OCI-LY1 (cell line): ENCODE results near the gene SHC3.
"Not testable (repeated sequence)": the region's sequence is repeated elsewhere in the genome, so short reads cannot be mapped to it uniquely, and the experiment has no call there.

Source experiments
- H2AFZ ChIP-seq: fragments of 200-600 bp; sonication (generic), shearing (Covaris generic); 2 replicates; pipeline ENCODE4 v1.6.0; 2014; ENCODE audit warnings: antibody characterized with exemption, mild to moderate bottlenecking, low read length
- H3F3A ChIP-seq: fragments of 200-600 bp; sonication (generic), shearing (Covaris generic); 2 replicates; pipeline ENCODE4 v1.6.0; 2014; ENCODE audit warnings: mild to moderate bottlenecking, antibody characterized with exemption, low read length, moderate library complexity; ENCODE audit not compliant: insufficient read depth
- H3K27ac ChIP-seq: fragments of 200-600 bp; sonication (generic); 2 replicates; pipeline ENCODE4 v1.5.1; 2014; ENCODE audit warnings: low read length, mixed run types, mild to moderate bottlenecking, low read depth; ENCODE audit not compliant: poor library complexity, severe bottlenecking
- H3K27me3 ChIP-seq: fragments of 200-600 bp; sonication (generic); 2 replicates; pipeline ENCODE4 v1.6.0; 2014; ENCODE audit warnings: antibody characterized with exemption, mild to moderate bottlenecking, low read length, moderate library complexity; ENCODE audit not compliant: insufficient read depth
- H3K36me3 ChIP-seq: fragments of 200-600 bp; sonication (generic); 2 replicates; pipeline ENCODE4 v1.6.1; 2014; ENCODE audit warnings: mild to moderate bottlenecking, antibody characterized with exemption, low read length, moderate library complexity, mixed read lengths; ENCODE audit not compliant: insufficient read depth
- H3K4me1 ChIP-seq: fragments of 200-600 bp; sonication (generic); 2 replicates; pipeline ENCODE4 v1.5.1; 2014; ENCODE audit warnings: mild to moderate bottlenecking, low read length, moderate library complexity; ENCODE audit not compliant: insufficient read depth, severe bottlenecking
- H3K4me2 ChIP-seq: fragments of 200-600 bp; sonication (generic), shearing (Covaris generic); 2 replicates; pipeline ENCODE4 v1.6.1; 2014; ENCODE audit warnings: low read length
- H3K4me3 ChIP-seq: fragments of 200-600 bp; sonication (generic); 2 replicates; pipeline ENCODE4 v1.5.1; 2014; ENCODE audit warnings: low read length, low read depth, mild to moderate bottlenecking, mixed read lengths; ENCODE audit not compliant: poor library complexity, severe bottlenecking
- H3K79me2 ChIP-seq: fragments of 200-600 bp; shearing (Covaris generic); 2 replicates; pipeline ENCODE4 v1.6.1; 2016; ENCODE audit warnings: mixed run types, low read length, mixed read lengths; ENCODE audit not compliant: insufficient read depth
- H3K9ac ChIP-seq: fragments of 200-600 bp; sonication (generic), shearing (Covaris generic); 2 replicates; pipeline ENCODE4 v1.6.1; 2014; ENCODE audit warnings: mild to moderate bottlenecking, low read length, mixed read lengths
- H3K9me2 ChIP-seq: fragments of 200-600 bp; sonication (generic), shearing (Covaris generic); 2 replicates; pipeline ENCODE4 v1.6.1; 2014; ENCODE audit warnings: low read depth, mild to moderate bottlenecking, low read length, mixed read lengths
- H3K9me3 ChIP-seq: fragments of 200-600 bp; shearing (Covaris generic); 2 replicates; pipeline ENCODE4 v1.6.1; 2014; ENCODE audit warnings: low read length, mixed read lengths
- H4K20me1 ChIP-seq: fragments of 200-600 bp; sonication (generic), shearing (Covaris generic); 2 replicates; pipeline ENCODE4 v1.6.0; 2016; ENCODE audit warnings: mild to moderate bottlenecking, low read length; ENCODE audit not compliant: insufficient read depth
- CTCF ChIP-seq: fragments of 200-600 bp; sonication (generic), shearing (Covaris generic); IDR thresholded peaks from 2 replicates; pipeline ENCODE4 v1.5.1; 2017; ENCODE audit warnings: mild to moderate bottlenecking, antibody characterized with exemption, low read length, moderate library complexity, mixed read lengths
- EZH2 ChIP-seq: fragments of 200-600 bp; sonication (generic), shearing (Covaris generic); IDR thresholded peaks from 2 replicates; pipeline ENCODE4 v1.8.0; 2017; ENCODE audit warnings: borderline replicate concordance, mixed run types, mild to moderate bottlenecking, antibody characterized with exemption, low read length, moderate library complexity, mixed read lengths

The SHC3 gene

GRCh38 chr9:89213396-89213880 lies 34.8 kb upstream of the SHC3 start:
- H3K9ac ChIP-seq: no peak overlapping the region
- H3K4me2 ChIP-seq: no peak overlapping the region
- H3K27ac ChIP-seq: no peak overlapping the region
- no peaks in the 10 kb centered on the region for H3K9me3 ChIP-seq
- no peak overlapping the region for H2AFZ ChIP-seq
- H3F3A ChIP-seq: no peaks in the 10 kb centered on the region
- TF ChIP-seq CTCF (no peak), EZH2 (no peak)
- H3K79me2 ChIP-seq: no peaks in the 10 kb centered on the region
- no peaks in the 10 kb centered on the region for H3K9me2 ChIP-seq
- H3K4me3 ChIP-seq: no peak overlapping the region
- H3K36me3 ChIP-seq: no peaks in the 10 kb centered on the region
- H3K27me3 ChIP-seq: no peaks in the 10 kb centered on the region
- no peaks in the 10 kb centered on the region for H3K4me1 ChIP-seq
- no peaks in the 10 kb centered on the region for H4K20me1 ChIP-seq

GRCh38 chr9:89212171-89212570 lies 33.6 kb upstream of the SHC3 start:
- Histone ChIP-seq H3K79me2 (no peaks in the 10 kb centered on the region), H3K27ac (no peak overlapping the region), H3K4me2 (no peak overlapping the region), H3K27me3 (no peaks in the 10 kb centered on the region), H3K9ac (no peak overlapping the region), H3K36me3 (no peaks in the 10 kb centered on the region), H3F3A (no peaks in the 10 kb centered on the region), H4K20me1 (no peaks in the 10 kb centered on the region), H3K4me1 (no peaks in the 10 kb centered on the region), H3K4me3 (no peak overlapping the region), H2AFZ (no peak overlapping the region), H3K9me3 (no peaks in the 10 kb centered on the region), H3K9me2 (no peaks in the 10 kb centered on the region)
- TF ChIP-seq EZH2 (no peak), CTCF (no peak)

GRCh38 chr9:89209311-89209710 lies 30.7 kb upstream of the SHC3 start:
- not testable (repeated sequence) for H3K9ac ChIP-seq, H3K79me2 ChIP-seq, H4K20me1 ChIP-seq, H3F3A ChIP-seq, H3K27ac ChIP-seq, H3K27me3 ChIP-seq, H3K4me1 ChIP-seq, H3K36me3 ChIP-seq, H3K9me3 ChIP-seq, H3K4me2 ChIP-seq, H3K9me2 ChIP-seq, H2AFZ ChIP-seq, H3K4me3 ChIP-seq

- Histone ChIP-seq H3K36me3 (no peaks in the 10 kb centered on the region), H3K4me2 (no peak overlapping the region), H3K4me1 (no peaks in the 10 kb centered on the region), H3K4me3 (no peak overlapping the region), H3F3A (no peaks in the 10 kb centered on the region), H3K9me3 (no peaks in the 10 kb centered on the region), H3K27me3 (no peaks in the 10 kb centered on the region), H3K9me2 (no peaks in the 10 kb centered on the region), H3K9ac (no peak overlapping the region), H4K20me1 (no peaks in the 10 kb centered on the region), H2AFZ (no peak overlapping the region), H3K27ac (no peak overlapping the region), H3K79me2 (no peaks in the 10 kb centered on the region)
- TF ChIP-seq CTCF: no peak
- no peak for TF ChIP-seq EZH2
These were observed 28.4 kb upstream of the SHC3 start for GRCh38 chr9:89207026-89207425.
